H1 (cell line): ENCODE results near the gene HIBADH. TPM values are rescaled to one million over a fixed set of nuclear protein-coding genes. Genes with fewer than 3 reads are reported as not detected.

Experiments
- CTCF ChIA-PET: fragments of 300-600 bp; sonication (Branson Sonifier 250); formaldehyde crosslinking; loops from one replicate; lab custom pipeline; 2021; ENCODE audit not compliant: partially characterized antibody; lab: Charles Lee
- POLR2A ChIA-PET: fragments of 300-600 bp; sonication (Branson Sonifier 250); formaldehyde crosslinking; loops from one replicate; lab custom pipeline; 2021; ENCODE audit warnings: inconsistent platforms; ENCODE audit not compliant: partially characterized antibody; lab: Charles Lee
- DNase-seq, 2 experiments: peaks; one replicate each; pipeline versions ENCODE4 v3.0.0 to v3.0.0-alpha.2; 2010 to 2022; ENCODE audit warnings: low spot score in 2 of 2, low read depth in 1 of 2, mixed read lengths in 1 of 2
- FAIRE-seq: peaks from 2 replicates; lab custom pipeline; 2011; peaks lifted over from hg19 to GRCh38; lab: Jason Lieb, UNC
- H2AFZ ChIP-seq: 2 replicates; pipeline ENCODE4 v1.8.1; 2012; ENCODE audit warnings: low read length, inconsistent platforms
- H2AK5ac ChIP-seq: 2 replicates; pipeline ENCODE4 v1.6.1; 2013; ENCODE audit warnings: low read depth, low read length
- H2BK120ac ChIP-seq: replicated peaks from 2 replicates; pipeline ENCODE3; 2013; ENCODE audit warnings: low read depth, low read length, inconsistent platforms
- H2BK12ac ChIP-seq: 2 replicates; pipeline ENCODE4 v1.6.1; 2013; ENCODE audit warnings: low read depth, low read length
- H2BK15ac ChIP-seq: 2 replicates; pipeline ENCODE4 v1.6.1; 2013; ENCODE audit warnings: low read length
- H2BK20ac ChIP-seq: 2 replicates; pipeline ENCODE4 v1.6.1; 2013; ENCODE audit warnings: low read length
- H2BK5ac ChIP-seq: 2 replicates; pipeline ENCODE4 v1.6.1; 2013; ENCODE audit warnings: low read depth, low read length
- H3K14ac ChIP-seq: 2 replicates; pipeline ENCODE4 v1.6.1; 2013; ENCODE audit warnings: inconsistent platforms; ENCODE audit not compliant: insufficient read length
- H3K18ac ChIP-seq: 2 replicates; pipeline ENCODE4 v1.6.1; 2013; ENCODE audit warnings: low read length; ENCODE audit errors: extremely low read depth
- H3K23ac ChIP-seq: 2 replicates; pipeline ENCODE4 v1.6.1; 2013; ENCODE audit warnings: inconsistent platforms; ENCODE audit not compliant: insufficient read length
- H3K23me2 ChIP-seq: 2 replicates; pipeline ENCODE4 v1.6.1; 2013; ENCODE audit warnings: low read depth, low read length
- H3K27ac ChIP-seq: 2 replicates; pipeline ENCODE4 v1.6.1; 2011; ENCODE audit warnings: low read depth, low read length, inconsistent platforms
- H3K27me3 ChIP-seq, 4 experiments: replicated peaks in 1 of 4; 1 replicate in 1 of 4; 2 replicates in 3 of 4; pipeline versions ENCODE4 v1.6.1 to v1.8.1; 2011 to 2013; ENCODE audit warnings: low read length in 3 of 4, mild to moderate bottlenecking in 3 of 4, inconsistent platforms in 2 of 4, mixed read lengths in 2 of 4, moderate library complexity in 1 of 4; ENCODE audit not compliant: control insufficient read depth in 3 of 4, insufficient read depth in 3 of 4; ENCODE audit errors: extremely low read depth in 1 of 4
- H3K36me3 ChIP-seq, 4 experiments: 2 replicates each; pipeline versions ENCODE4 v1.6.1 to v1.8.1; 2011 to 2013; ENCODE audit warnings: mild to moderate bottlenecking in 4 of 4, low read length in 3 of 4, moderate library complexity in 2 of 4, control low read depth in 1 of 4, inconsistent platforms in 1 of 4; ENCODE audit not compliant: insufficient read depth in 4 of 4, control insufficient read depth in 2 of 4
- H3K4ac ChIP-seq: replicated peaks from 2 replicates; pipeline ENCODE3; 2013; ENCODE audit warnings: low read length, low read depth, mixed read lengths, inconsistent platforms; ENCODE audit not compliant: insufficient read length
- H3K4me1 ChIP-seq, 4 experiments: replicated peaks in 1 of 4; 1 replicate in 1 of 4; 2 replicates in 3 of 4; pipeline versions ENCODE4 v1.6.1 to v1.8.1; 2011 to 2013; ENCODE audit warnings: low read length in 3 of 4, inconsistent platforms in 2 of 4, mixed read lengths in 1 of 4; ENCODE audit not compliant: insufficient read depth in 4 of 4, control insufficient read depth in 3 of 4
- H3K4me2 ChIP-seq, 2 experiments: 2 replicates each; pipeline versions ENCODE4 v1.6.1 to v1.8.1; 2011 to 2013; ENCODE audit warnings: low read depth in 2 of 2, low read length in 2 of 2, control low read depth in 1 of 2, inconsistent platforms in 1 of 2, mild to moderate bottlenecking in 1 of 2; ENCODE audit not compliant: insufficient read depth in 1 of 2
- H3K4me3 ChIP-seq, 4 experiments: fragments of 200-600, 300-600 bp in 1 of 4; sonication (generic), shearing (Covaris generic), sonication (Bioruptor Twin) in 1 of 4; 2 replicates each; pipeline versions ENCODE4 v1.5.1 to v1.8.1; 2011 to 2016; ENCODE audit warnings: low read length in 4 of 4, low read depth in 3 of 4, control low read depth in 2 of 4, inconsistent platforms in 2 of 4, mild to moderate bottlenecking in 2 of 4, mixed read lengths in 1 of 4, moderate library complexity in 1 of 4; ENCODE audit not compliant: insufficient read depth in 2 of 4; ENCODE audit errors: extremely low read depth in 1 of 4
- H3K56ac ChIP-seq: replicated peaks from 2 replicates; pipeline ENCODE3; 2013; ENCODE audit warnings: low read depth, mild to moderate bottlenecking, mixed read lengths, low read length, inconsistent platforms; ENCODE audit not compliant: insufficient read length
- H3K79me1 ChIP-seq: 2 replicates; pipeline ENCODE4 v1.6.1; 2013; ENCODE audit warnings: low read depth, low read length, control low read depth
- H3K79me2 ChIP-seq, 2 experiments: 2 replicates each; pipeline versions ENCODE4 v1.6.1 to v1.8.1; 2012 to 2013; ENCODE audit warnings: low read length in 2 of 2, mild to moderate bottlenecking in 2 of 2, inconsistent platforms in 1 of 2; ENCODE audit not compliant: insufficient read depth in 2 of 2, control insufficient read depth in 1 of 2
- H3K9ac ChIP-seq, 4 experiments: replicated peaks in 1 of 4; 1 replicate in 1 of 4; 2 replicates in 3 of 4; pipeline versions ENCODE4 v1.6.1 to v1.8.1; 2011 to 2013; ENCODE audit warnings: low read depth in 3 of 4, low read length in 3 of 4, control low read depth in 2 of 4, mild to moderate bottlenecking in 2 of 4, moderate library complexity in 2 of 4, inconsistent platforms in 1 of 4; ENCODE audit errors: extremely low read depth in 1 of 4
- H3K9me3 ChIP-seq, 2 experiments: 2 replicates each; pipeline versions ENCODE4 v1.6.1 to v1.8.1; 2012 to 2013; ENCODE audit warnings: mild to moderate bottlenecking in 2 of 2, moderate library complexity in 2 of 2, control low read depth in 1 of 2, inconsistent platforms in 1 of 2, low read depth in 1 of 2, low read length in 1 of 2, mixed read lengths in 1 of 2; ENCODE audit not compliant: insufficient read depth in 2 of 2
- H4K20me1 ChIP-seq, 2 experiments: replicated peaks in 1 of 2; 2 replicates each; pipeline versions ENCODE3 to v1.8.1; 2011 to 2013; ENCODE audit warnings: inconsistent platforms in 2 of 2, low read length in 2 of 2, mild to moderate bottlenecking in 1 of 2; ENCODE audit not compliant: insufficient read depth in 2 of 2, control insufficient read depth in 1 of 2
- H4K5ac ChIP-seq: 2 replicates; pipeline ENCODE4 v1.6.1; 2013; ENCODE audit warnings: low read length, low read depth, mixed read lengths, inconsistent platforms; ENCODE audit not compliant: insufficient read length
- H4K8ac ChIP-seq: 2 replicates; pipeline ENCODE4 v1.8.0; 2013; ENCODE audit warnings: mild to moderate bottlenecking, moderate library complexity, low read length, inconsistent platforms; ENCODE audit not compliant: insufficient read depth; ENCODE audit errors: extremely low read depth
- H4K91ac ChIP-seq: replicated peaks from 2 replicates; pipeline ENCODE3; 2013; ENCODE audit warnings: low read length, mixed read lengths, inconsistent platforms; ENCODE audit not compliant: insufficient read length
- ASH2L ChIP-seq: fragments of 200-600, 300-600 bp; sonication (generic); IDR thresholded peaks from one replicate; pipeline ENCODE4 v1.7.1; 2017; ENCODE audit warnings: low read length
- BCL11A ChIP-seq, 2 experiments: IDR thresholded peaks; one replicate each; pipeline ENCODE4 v1.6.1; 2011; ENCODE audit warnings: low read depth in 2 of 2, low read length in 2 of 2, mild to moderate bottlenecking in 2 of 2
- CHD2 ChIP-seq: IDR thresholded peaks from 2 replicates; pipeline ENCODE4 v1.6.1; 2012; ENCODE audit warnings: low read length, improper control_type of control experiment
- CREB1 ChIP-seq: IDR thresholded peaks from 2 replicates; pipeline ENCODE4 v1.6.1; 2012; ENCODE audit warnings: inconsistent platforms
- EZH2 ChIP-seq: fragments of 200-600 bp; sonication (generic); IDR thresholded peaks from 2 replicates; pipeline ENCODE4 v1.7.1; 2012; ENCODE audit warnings: low read depth, mild to moderate bottlenecking, moderate library complexity, low read length, inconsistent platforms; ENCODE audit not compliant: severe bottlenecking
- FOSL1 ChIP-seq: IDR thresholded peaks from 2 replicates; pipeline ENCODE4 v1.6.1; 2011; ENCODE audit warnings: mild to moderate bottlenecking, low read depth, low read length, moderate library complexity; ENCODE audit not compliant: insufficient read depth
- KDM1A ChIP-seq: fragments of 200-600, 300-600 bp; sonication (generic); IDR thresholded peaks from 2 replicates; pipeline ENCODE4 v1.7.1; 2016; ENCODE audit warnings: mild to moderate bottlenecking, low read length, borderline replicate concordance
- SP2 ChIP-seq: IDR thresholded peaks from 2 replicates; pipeline ENCODE4 v1.6.1; 2012; ENCODE audit warnings: mild to moderate bottlenecking, low read length, inconsistent platforms
- TAF7 ChIP-seq: optimal IDR thresholded peaks from 2 replicates; pipeline ENCODE3; 2011; ENCODE audit warnings: low read depth, mild to moderate bottlenecking, inconsistent platforms, low read length, moderate library complexity, borderline replicate concordance
- TBP ChIP-seq: IDR thresholded peaks from 2 replicates; pipeline ENCODE4 v1.6.1; 2011; ENCODE audit warnings: low read depth, low read length, improper control_type of control experiment
- WGBS, 2 experiments: shearing (Covaris generic) in 1 of 2; methylation state at CpG; one replicate each; pipeline versions ENCODE4 v1.1.6 to v1.1.7; 2013 to 2015; ENCODE audit warnings: low lambda C conversion rate in 2 of 2, mixed read lengths in 2 of 2, inconsistent platforms in 1 of 2, low coverage in 1 of 2, missing lambda C conversion rate in 1 of 2; ENCODE audit not compliant: insufficient replicate concordance in 2 of 2, insufficient coverage in 1 of 2, insufficient read length in 1 of 2; ENCODE audit errors: extremely low coverage in 1 of 2, missing lambda C conversion rate in 1 of 2; 5-methylcytosine and 5-hydroxymethylcytosine counted together
- polyA plus RNA-seq, 7 experiments: library from polyadenylated mRNA; depleted of rRNA in 3 of 7; stranded (reverse) in 5 of 7; unstranded in 2 of 7; fragments of >200 nt in 5 of 7; fragments of 200-250 nt in 2 of 7; gene quantifications; 1 replicate in 5 of 7; 2 replicates in 1 of 7; 4 replicates in 1 of 7; pipeline versions ENCODE4 v1.2.1 to v1.2.3, GENCODE V29; 2011 to 2013; ENCODE audit warnings: missing spikeins in 2 of 7, mixed read lengths in 2 of 7
- total RNA-seq: library from RNA; stranded (reverse); fragmentation: NEBNext Ultra II Directional; extraction: Animal tissue kit (Norgen Biotek cat#: 25700); gene quantifications from 2 replicates; pipeline ENCODE4 v1.2.1, GENCODE V29; 2021

The HIBADH gene
- total and polyA plus RNA-seq, 2 of the 8 experiments (the other 6 are each of a cell fraction or from before 2014, with no cell fraction given), result 30.1 to 39.5 TPM

GRCh38 chr7:27685209-27685608 is 22.5 kb upstream of the HIBADH start:
- no peaks in the 10 kb centered on the region for H3K79me2 ChIP-seq
- H4K20me1 ChIP-seq, result no peaks in the 10 kb centered on the region
- H4K5ac ChIP-seq, result no peak overlapping the region
- no peak overlapping the region for H2BK20ac ChIP-seq
- FAIRE-seq, result no peak
- H3K56ac ChIP-seq, result no peak overlapping the region
- no peak overlapping the region for H3K4me3 ChIP-seq
- no peaks in the 10 kb centered on the region for H3K23me2 ChIP-seq
- H3K4me2 ChIP-seq, result no peak overlapping the region
- no peaks in the 10 kb centered on the region for H3K9me3 ChIP-seq
- H3K36me3 ChIP-seq, result no peaks in the 10 kb centered on the region
- H3K14ac ChIP-seq, result no peak overlapping the region
- no peak overlapping the region for H2BK5ac ChIP-seq
- H2AFZ ChIP-seq, result no peak overlapping the region
- no peak overlapping the region for H2BK15ac ChIP-seq
- WGBS, 2 experiments, result 93% methylated on average over 1 of the region's 1 CpG; no CpG with 5 or more reads in 1 of the 2 experiments
- TF ChIP-seq CREB1, result no peak
- TF ChIP-seq EZH2, result no peak
- no peak for TF ChIP-seq CHD2
- no peak for TF ChIP-seq KDM1A
- TF ChIP-seq FOSL1, result no peak
- TF ChIP-seq TAF7, result no peak
- no peak for TF ChIP-seq TBP
- no peak for TF ChIP-seq SP2
- no peak for TF ChIP-seq ASH2L
- TF ChIP-seq BCL11A (IDR thresholded peaks at IDR 0.05; ENCODE audit: low read depth in 2 of 2, low read length in 2 of 2), result no peak
- POLR2A ChIA-PET, result no interaction called here
- no peak overlapping the region for H3K23ac ChIP-seq
- H3K79me1 ChIP-seq, result no peaks in the 10 kb centered on the region
- DNase-seq, result no peak
- H3K4me1 ChIP-seq, result peaks cover 0 to 3% (median 0%) of the 10 kb centered on the region in 4 experiments; a peak in 2 of 7 replicates
- CTCF ChIA-PET, result interaction anchor here (1.2 kb wide), 1 partner anchor 42 kb away, joined by 4 read pairs; no protein-coding TSS in a partner anchor
- no peak overlapping the region for H2BK12ac ChIP-seq
- no peak overlapping the region for H3K27ac ChIP-seq
- no peak overlapping the region for H4K8ac ChIP-seq
- H3K9ac ChIP-seq, result no peak overlapping the region
- H3K18ac ChIP-seq, result no peak overlapping the region
- H4K91ac ChIP-seq, result no peak overlapping the region
- no peak overlapping the region for H3K4ac ChIP-seq
- H3K27me3 ChIP-seq, result no peaks in the 10 kb centered on the region
- H2AK5ac ChIP-seq, result no peak overlapping the region
- no peak overlapping the region for H2BK120ac ChIP-seq
